Neural cell (in vitro differentiated cells): ENCODE data around the gene ISOC2. TPM values are rescaled to one million over a fixed set of nuclear protein-coding genes. Genes with fewer than 3 reads are reported as not detected.
A peak's percentile ranks its signal among the peaks of the same experiment; 100 is the strongest.

Experiments used
- H2AFZ ChIP-seq: fragments of 200-600, 300-800 bp; sonication (generic), shearing (Covaris generic); 2 replicates; pipeline ENCODE4 v1.6.0; 2014; ENCODE audit warnings: low read depth, mild to moderate bottlenecking, antibody characterized with exemption, low read length, moderate library complexity
- H3F3A ChIP-seq: fragments of 200-600 bp; shearing (Covaris generic); 2 replicates; pipeline ENCODE4 v1.6.1; 2016; ENCODE audit warnings: mild to moderate bottlenecking, moderate library complexity, mixed read lengths, antibody characterized with exemption, low read length; ENCODE audit not compliant: insufficient read depth, poor library complexity, severe bottlenecking
- H3K27ac ChIP-seq: fragments of 200-600, 300-800 bp; sonication (generic), shearing (Covaris generic); 2 replicates; pipeline ENCODE4 v1.5.1; 2014; ENCODE audit warnings: mild to moderate bottlenecking, low read length, moderate library complexity
- H3K27me3 ChIP-seq: fragments of 300-800, 200-600 bp; sonication (generic), shearing (Covaris generic); 2 replicates; pipeline ENCODE4 v1.6.0; 2014; ENCODE audit warnings: mild to moderate bottlenecking, low read depth, low read length, moderate library complexity; ENCODE audit not compliant: insufficient read depth
- H3K36me3 ChIP-seq: fragments of 300-800, 200-600 bp; sonication (generic), shearing (Covaris generic); 2 replicates; pipeline ENCODE4 v1.5.1; 2014; ENCODE audit warnings: mild to moderate bottlenecking, antibody characterized with exemption, low read length, moderate library complexity; ENCODE audit not compliant: insufficient read depth
- H3K4me2 ChIP-seq: fragments of 300-800, 200-600 bp; sonication (generic), shearing (Covaris generic); 2 replicates; pipeline ENCODE4 v1.6.0; 2014; ENCODE audit warnings: mild to moderate bottlenecking, low read length
- H3K4me3 ChIP-seq: fragments of 300-800, 200-600 bp; sonication (generic), shearing (Covaris generic); 2 replicates; pipeline ENCODE4 v1.5.1; 2014; ENCODE audit warnings: mild to moderate bottlenecking, low read length, moderate library complexity
- H3K79me2 ChIP-seq: fragments of 200-600 bp; shearing (Covaris generic); replicated peaks from 2 replicates; pipeline ENCODE4 v1.6.0; 2014; ENCODE audit warnings: mild to moderate bottlenecking, low read length, moderate library complexity; ENCODE audit not compliant: insufficient read depth
- H3K9ac ChIP-seq: fragments of 300-800, 200-600 bp; sonication (generic), shearing (Covaris generic); 2 replicates; pipeline ENCODE4 v1.6.1; 2016; ENCODE audit warnings: mild to moderate bottlenecking, low read length, mixed read lengths
- H3K9me2 ChIP-seq: fragments of 200-600 bp; shearing (Covaris generic); 2 replicates; pipeline ENCODE4 v1.6.1; 2016; ENCODE audit warnings: mild to moderate bottlenecking, low read length, mixed read lengths; ENCODE audit not compliant: insufficient read depth
- H3K9me3 ChIP-seq: fragments of 200-600, 300-800 bp; sonication (generic), shearing (Covaris generic); 2 replicates; pipeline ENCODE4 v1.6.1; 2016; ENCODE audit warnings: mild to moderate bottlenecking, mixed run types, low read length, moderate library complexity, mixed read lengths
- H4K20me1 ChIP-seq: fragments of 200-600 bp; shearing (Covaris generic); 2 replicates; pipeline ENCODE4 v1.6.1; 2016; ENCODE audit warnings: mild to moderate bottlenecking, mixed run types; ENCODE audit not compliant: insufficient read depth
- EP300 ChIP-seq: fragments of 450-650 bp; conservative IDR thresholded peaks from 2 replicates; pipeline ENCODE4 v1.6.1; 2014; ENCODE audit warnings: antibody characterized with exemption, mild to moderate bottlenecking, moderate library complexity; ENCODE audit not compliant: poor library complexity, severe bottlenecking
- EZH2 ChIP-seq: fragments of 200-600, 300-800 bp; shearing (Covaris generic), sonication (generic); IDR thresholded peaks from 2 replicates; pipeline ENCODE4 v1.6.1; 2014; ENCODE audit warnings: antibody characterized with exemption, low read length, borderline replicate concordance, mild to moderate bottlenecking; ENCODE audit not compliant: insufficient read depth, poor library complexity, severe bottlenecking
- MXI1 ChIP-seq: fragments of 450-650 bp; conservative IDR thresholded peaks from 2 replicates; pipeline ENCODE4 v1.6.1; 2014; ENCODE audit warnings: antibody characterized with exemption, mild to moderate bottlenecking; ENCODE audit not compliant: poor library complexity, severe bottlenecking
- POLR2AphosphoS5 ChIP-seq: IDR thresholded peaks from 2 replicates; pipeline ENCODE4 v1.6.1; 2012
- RAD21 ChIP-seq: fragments of 450-650 bp; conservative IDR thresholded peaks from 2 replicates; pipeline ENCODE4 v1.6.1; 2014; ENCODE audit warnings: antibody characterized with exemption, mild to moderate bottlenecking, moderate library complexity
- REST ChIP-seq: IDR thresholded peaks from 2 replicates; pipeline ENCODE4 v1.6.1; 2012; ENCODE audit warnings: borderline replicate concordance
- SMC3 ChIP-seq: fragments of 450-650 bp; conservative IDR thresholded peaks from 2 replicates; pipeline ENCODE4 v1.6.1; 2014; ENCODE audit warnings: antibody characterized with exemption, mild to moderate bottlenecking, moderate library complexity; ENCODE audit not compliant: poor library complexity
- TAF1 ChIP-seq: IDR thresholded peaks from 2 replicates; pipeline ENCODE4 v1.6.1; 2012; ENCODE audit warnings: low read depth
- polyA plus RNA-seq: library from polyadenylated mRNA; depleted of rRNA; stranded (reverse); fragments of >200 nt; gene quantifications from 2 replicates; pipeline ENCODE4 v1.2.3, GENCODE V29; 2014
- TF ChIP-seq, protein P1 (sequence below): fragments of 450-650 bp; IDR thresholded peaks from 2 replicates; pipeline ENCODE4 v1.5.1; 2014; ENCODE audit warnings: antibody characterized with exemption, mild to moderate bottlenecking, moderate library complexity; ENCODE audit not compliant: poor library complexity, severe bottlenecking

ISOC2 gene
- polyA plus RNA-seq, 1 donor from 2014 or later: 48.1 TPM

GRCh38 chr19:55437410-55437809 lies 24.0 kb downstream of the ISOC2 start:
- H3K9me3 ChIP-seq: no peaks in the 10 kb centered on the region
- H3K4me2 ChIP-seq: no peak overlapping the region
- H3K4me3 ChIP-seq: no peak overlapping the region
- peaks cover 39% of the 10 kb centered on the region for H3K27me3 ChIP-seq
- H3K27ac ChIP-seq: no peak overlapping the region
- TF ChIP-seq EP300 (no peak), REST (peak; percentile 58)
- H3K36me3 ChIP-seq: peaks cover under 1% of the 10 kb centered on the region
- H3K9me2 ChIP-seq: no peaks in the 10 kb centered on the region
- no peaks in the 10 kb centered on the region for H3K79me2 ChIP-seq
- H4K20me1 ChIP-seq: peaks cover 6% of the 10 kb centered on the region
- no peak overlapping the region for H3K9ac ChIP-seq
- no peaks in the 10 kb centered on the region for H3F3A ChIP-seq
- H2AFZ ChIP-seq: no peak overlapping the region

DNA sequence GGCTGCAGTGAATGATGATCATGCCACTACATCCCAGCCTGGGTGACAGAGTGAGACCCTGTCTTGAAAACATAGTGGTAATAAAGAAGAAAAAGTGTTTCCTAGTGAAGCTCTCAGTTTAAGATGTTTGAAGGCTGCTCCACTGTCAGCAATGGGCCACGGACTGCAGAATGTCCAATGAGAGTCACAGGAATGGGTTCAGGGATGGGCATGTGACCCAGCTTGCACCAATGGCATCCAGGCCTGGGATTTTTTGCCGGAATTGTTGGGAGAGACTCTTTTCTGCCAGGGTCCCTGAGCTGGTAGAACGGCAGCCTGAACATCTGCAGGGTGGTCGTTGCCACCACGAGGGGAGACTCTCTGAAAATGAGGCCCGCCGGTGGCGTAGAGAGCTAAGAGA lies 24.6 kb downstream of the ISOC2 start:
- Histone ChIP-seq H3K9me3 (no peaks in the 10 kb centered on the region), H3K79me2 (no peaks in the 10 kb centered on the region), H3K9ac (no peak overlapping the region), H3K4me3 (no peak overlapping the region), H3K27ac (no peak overlapping the region), H2AFZ (no peak overlapping the region), H3K4me2 (no peak overlapping the region), H3K36me3 (peaks cover 7% of the 10 kb centered on the region), H4K20me1 (peaks cover 6% of the 10 kb centered on the region), H3F3A (no peaks in the 10 kb centered on the region), H3K9me2 (no peaks in the 10 kb centered on the region), H3K27me3 (peaks cover 36% of the 10 kb centered on the region)
- TF ChIP-seq REST: no peak
- TF ChIP-seq MXI1: no peak
- no peak for TF ChIP-seq RAD21
- TF ChIP-seq TAF1: no peak
- TF ChIP-seq EZH2: no peak
- TF ChIP-seq, protein P1, sequence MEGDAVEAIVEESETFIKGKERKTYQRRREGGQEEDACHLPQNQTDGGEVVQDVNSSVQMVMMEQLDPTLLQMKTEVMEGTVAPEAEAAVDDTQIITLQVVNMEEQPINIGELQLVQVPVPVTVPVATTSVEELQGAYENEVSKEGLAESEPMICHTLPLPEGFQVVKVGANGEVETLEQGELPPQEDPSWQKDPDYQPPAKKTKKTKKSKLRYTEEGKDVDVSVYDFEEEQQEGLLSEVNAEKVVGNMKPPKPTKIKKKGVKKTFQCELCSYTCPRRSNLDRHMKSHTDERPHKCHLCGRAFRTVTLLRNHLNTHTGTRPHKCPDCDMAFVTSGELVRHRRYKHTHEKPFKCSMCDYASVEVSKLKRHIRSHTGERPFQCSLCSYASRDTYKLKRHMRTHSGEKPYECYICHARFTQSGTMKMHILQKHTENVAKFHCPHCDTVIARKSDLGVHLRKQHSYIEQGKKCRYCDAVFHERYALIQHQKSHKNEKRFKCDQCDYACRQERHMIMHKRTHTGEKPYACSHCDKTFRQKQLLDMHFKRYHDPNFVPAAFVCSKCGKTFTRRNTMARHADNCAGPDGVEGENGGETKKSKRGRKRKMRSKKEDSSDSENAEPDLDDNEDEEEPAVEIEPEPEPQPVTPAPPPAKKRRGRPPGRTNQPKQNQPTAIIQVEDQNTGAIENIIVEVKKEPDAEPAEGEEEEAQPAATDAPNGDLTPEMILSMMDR: no peak
- no peak for TF ChIP-seq SMC3
- no peak for TF ChIP-seq POLR2AphosphoS5
- no peak for TF ChIP-seq EP300
